IPS-18a (cell line): ENCODE measurements around the gene CYP1B1.
"Not testable (repeated sequence)": the region's sequence is repeated elsewhere in the genome, so short reads cannot be mapped to it uniquely, and the experiment has no call there.

Experiments
- H3K27ac ChIP-seq: one replicate; pipeline ENCODE4 v1.5.1; 2013; ENCODE audit warnings: low read length
- H3K27me3 ChIP-seq: one replicate; pipeline ENCODE4 v1.6.1; 2013; ENCODE audit warnings: mild to moderate bottlenecking, low read length; ENCODE audit not compliant: control insufficient read depth, insufficient read depth
- H3K36me3 ChIP-seq: one replicate; pipeline ENCODE4 v1.6.1; 2013; ENCODE audit warnings: low read depth, low read length; ENCODE audit not compliant: control insufficient read depth
- H3K4me1 ChIP-seq: one replicate; pipeline ENCODE4 v1.6.1; 2013; ENCODE audit warnings: low read depth, low read length; ENCODE audit not compliant: control insufficient read depth
- H3K4me3 ChIP-seq: one replicate; pipeline ENCODE4 v1.5.1; 2013; ENCODE audit warnings: low read length
- H3K9ac ChIP-seq: one replicate; pipeline ENCODE4 v1.6.1; 2013; ENCODE audit warnings: mild to moderate bottlenecking, low read length, moderate library complexity
- H3K9me3 ChIP-seq: one replicate; pipeline ENCODE4 v1.6.1; 2013; ENCODE audit warnings: low read depth, low read length; ENCODE audit not compliant: control insufficient read depth

The CYP1B1 gene

GRCh38 chr2:38020359-38021069, 55.4 kb downstream of the CYP1B1 start:
- H3K27me3 ChIP-seq, H3K9ac ChIP-seq, H3K4me3 ChIP-seq, H3K4me1 ChIP-seq, H3K36me3 ChIP-seq, H3K27ac ChIP-seq, H3K9me3 ChIP-seq: not testable (repeated sequence)

GRCh38 chr2:38017836-38018235, 58.1 kb downstream of the CYP1B1 start:
- no peaks in the 10 kb centered on the region for H3K36me3 ChIP-seq
- H3K4me1 ChIP-seq: no peaks in the 10 kb centered on the region
- no peaks in the 10 kb centered on the region for H3K27me3 ChIP-seq
- no peak overlapping the region for H3K27ac ChIP-seq
- H3K9ac ChIP-seq: no peak overlapping the region
- H3K9me3 ChIP-seq: no peaks in the 10 kb centered on the region
- no peak overlapping the region for H3K4me3 ChIP-seq
